ENCODE data around the gene SLC41A3. TPM values are rescaled to one million over a fixed set of nuclear protein-coding genes. Genes with fewer than 3 reads are reported as not detected.

The SLC41A3 gene
- total RNA-seq, 4 donors from 2014 or later = 56.1 to 72.2 (median 59.7) TPM

DNA sequence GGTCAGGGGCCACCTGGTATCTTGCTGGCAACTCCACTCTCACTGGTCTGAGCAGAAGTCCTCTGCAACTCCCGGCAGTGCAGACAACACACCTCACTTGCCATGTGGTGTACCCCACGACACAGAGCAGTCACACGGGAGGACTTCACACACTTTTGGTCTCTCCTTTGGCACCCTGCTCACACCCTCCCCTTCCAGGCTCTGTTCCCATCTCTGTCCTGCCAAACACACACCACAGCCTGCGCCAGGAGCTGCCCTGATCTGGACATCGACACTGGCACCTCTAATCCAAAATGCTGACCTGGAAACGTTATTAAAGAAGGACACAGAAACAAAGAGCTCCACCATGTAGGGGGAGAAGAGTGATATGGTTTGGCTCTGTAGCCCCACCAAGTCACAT lies 57.2 kb downstream of the SLC41A3 start:
- no peak overlapping the region for H3K27ac ChIP-seq
- DNase-seq = no peak
- peaks cover 0 to 10% of the 10 kb centered on the region in 2 donors for H3K36me3 ChIP-seq
- no peaks in the 10 kb centered on the region for H3K4me1 ChIP-seq
- no peaks in the 10 kb centered on the region for H3K27me3 ChIP-seq
- TF ChIP-seq POLR2A (IDR thresholded peaks at IDR 0.05) (no peak), CTCF (IDR thresholded peaks at IDR 0.05) (no peak)
- intact Hi-C loops (cut with DNase I) = no loop called here
- no peak overlapping the region for H3K4me3 ChIP-seq (replicated peaks in 1 of 3)
- no peaks in the 10 kb centered on the region for H3K9me3 ChIP-seq
- WGBS, 2 donors = 88 to 98% methylated on average over 6 of the region's 6 CpGs

- TF ChIP-seq CTCF (IDR thresholded peaks at IDR 0.05) (no peak), POLR2A (IDR thresholded peaks at IDR 0.05) (no peak)
- intact Hi-C loops (cut with DNase I) = no loop called here
- DNase-seq = no peak
- 94 to 98% methylated on average over 10 to 11 of the region's 11 CpGs for WGBS, 2 donors
- no peaks in the 10 kb centered on the region for H3K9me3 ChIP-seq
- H3K36me3 ChIP-seq = peaks cover 0 to 10% of the 10 kb centered on the region in 2 donors
- no peak overlapping the region for H3K4me3 ChIP-seq (replicated peaks in 1 of 3)
- no peaks in the 10 kb centered on the region for H3K4me1 ChIP-seq
- H3K27ac ChIP-seq = no peak overlapping the region
- no peaks in the 10 kb centered on the region for H3K27me3 ChIP-seq
These were observed 57.6 kb downstream of the SLC41A3 start for GRCh38 chr3:126026277-126026751.

DNA sequence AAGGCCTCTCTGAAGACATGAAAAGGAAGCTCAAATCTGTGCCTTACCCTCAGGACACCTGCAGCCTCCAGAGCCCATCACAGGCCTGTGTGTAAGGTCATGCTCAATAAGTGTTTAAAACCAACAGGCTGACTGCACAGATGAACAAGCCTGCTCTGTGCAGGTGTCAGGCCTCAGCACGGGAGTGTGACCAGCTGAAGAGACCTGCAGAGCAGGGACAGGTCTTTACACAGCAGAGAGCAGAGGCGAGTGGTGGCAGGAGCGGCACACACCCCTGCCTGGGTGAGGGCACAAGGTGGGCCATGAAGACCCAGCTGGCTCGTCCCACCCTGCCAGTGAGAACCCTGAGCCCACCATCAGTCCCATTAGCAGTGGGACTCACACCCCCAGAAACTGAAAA lies 58.1 kb downstream of the SLC41A3 start:
- Histone ChIP-seq H3K27me3 (no peaks in the 10 kb centered on the region), H3K36me3 (peaks cover 0 to 10% of the 10 kb centered on the region in 2 donors), H3K9me3 (no peaks in the 10 kb centered on the region), H3K4me3 (replicated peaks in 1 of 3) (no peak overlapping the region), H3K27ac (no peak overlapping the region), H3K4me1 (no peaks in the 10 kb centered on the region)
- intact Hi-C loops (cut with DNase I) = no loop called here
- TF ChIP-seq POLR2A (IDR thresholded peaks at IDR 0.05) (no peak), CTCF (IDR thresholded peaks at IDR 0.05) (no peak)
- no peak for DNase-seq
- 88 to 94% methylated on average over 3 of the region's 4 CpGs for WGBS, 2 donors

DNA sequence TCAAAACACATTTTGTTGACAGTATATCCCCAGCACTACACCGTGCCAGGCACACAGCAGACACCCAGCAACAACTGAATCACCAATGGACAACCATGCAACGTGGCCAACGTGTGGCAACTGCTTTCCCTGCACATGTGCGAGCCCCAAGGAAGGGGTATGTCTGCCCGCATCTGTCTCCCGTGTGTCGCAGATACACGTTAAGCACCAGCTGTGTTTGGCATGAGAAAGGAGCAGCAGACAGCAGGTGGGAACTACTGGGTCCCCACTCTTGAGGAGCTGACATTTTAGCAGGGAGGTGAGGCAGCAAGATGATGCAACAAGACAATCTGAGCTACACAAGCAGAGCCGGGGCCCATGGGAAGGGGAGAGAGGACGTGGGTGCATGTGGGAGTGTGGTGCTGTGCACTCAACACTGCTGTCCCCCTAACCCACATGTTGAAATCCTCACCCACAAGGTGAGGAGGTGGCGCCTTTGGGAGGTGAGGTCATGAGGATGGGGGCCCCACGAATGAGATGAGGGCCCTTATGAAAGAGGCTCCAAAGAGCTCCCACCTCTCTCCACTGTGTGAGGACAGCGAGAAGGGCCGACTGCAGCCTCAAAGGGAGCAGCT lies 58.7 kb downstream of the SLC41A3 start:
- Histone ChIP-seq H3K4me1 (no peaks in the 10 kb centered on the region), H3K4me3 (replicated peaks in 1 of 3) (no peak overlapping the region), H3K27me3 (no peaks in the 10 kb centered on the region), H3K9me3 (no peaks in the 10 kb centered on the region), H3K36me3 (peaks cover 0 to 10% of the 10 kb centered on the region in 2 donors), H3K27ac (no peak overlapping the region)
- WGBS, 2 donors = 83 to 95% methylated on average over 10 to 13 of the region's 14 CpGs
- intact Hi-C loops (cut with DNase I) = no loop called here
- no peak for DNase-seq
- no peak for TF ChIP-seq POLR2A (IDR thresholded peaks at IDR 0.05)
- no peak for TF ChIP-seq CTCF (IDR thresholded peaks at IDR 0.05)

DNA sequence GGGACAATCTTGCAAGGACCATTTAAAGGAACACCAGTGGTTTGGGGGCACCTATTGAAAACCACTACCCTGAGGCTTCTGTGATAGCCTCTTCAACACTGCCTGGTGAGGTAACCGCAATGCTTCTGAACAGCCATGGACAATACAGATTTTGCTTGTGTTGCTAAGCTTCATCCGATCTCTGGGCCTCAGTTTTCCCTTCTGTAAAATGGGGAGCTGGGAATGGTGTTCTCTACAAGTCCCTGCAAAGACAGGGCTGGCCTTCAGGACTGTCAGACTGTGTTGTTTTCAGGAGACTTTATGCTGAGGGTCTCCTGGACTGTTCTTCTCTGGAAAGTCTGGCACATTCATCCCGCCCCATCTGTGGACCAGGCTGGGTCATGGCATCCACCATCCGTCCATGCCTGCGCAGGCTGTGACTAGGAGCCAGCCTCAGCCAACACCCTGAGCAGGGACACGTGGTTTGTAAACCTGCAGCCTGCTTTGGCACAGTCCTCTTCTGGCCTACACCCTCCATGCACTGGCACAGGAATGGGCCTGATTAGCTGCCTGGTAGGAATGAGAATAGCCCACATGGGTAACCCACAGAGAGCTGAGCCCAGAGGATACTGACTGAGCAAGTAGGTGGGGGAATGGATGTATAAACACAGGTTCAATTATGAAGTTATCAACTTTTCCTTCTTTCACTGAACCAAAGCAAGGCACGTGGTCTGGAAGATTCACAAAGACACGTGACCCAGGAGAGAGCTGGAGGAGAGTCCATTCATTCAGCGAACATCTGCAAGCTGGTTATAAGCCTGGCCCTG lies 59.7 kb downstream of the SLC41A3 start:
- intact Hi-C loops (cut with DNase I) = no loop called here
- H3K27me3 ChIP-seq = no peaks in the 10 kb centered on the region
- 98% methylated on average over 9 of the region's 9 CpGs for WGBS, 2 donors
- no peak overlapping the region for H3K27ac ChIP-seq
- DNase-seq = no peak
- TF ChIP-seq CTCF (IDR thresholded peaks at IDR 0.05) = no peak
- TF ChIP-seq POLR2A (IDR thresholded peaks at IDR 0.05) = no peak
- H3K4me3 ChIP-seq (replicated peaks in 1 of 3) = no peak overlapping the region
- H3K9me3 ChIP-seq = no peaks in the 10 kb centered on the region
- peaks cover 0 to 10% of the 10 kb centered on the region in 2 donors for H3K36me3 ChIP-seq
- no peaks in the 10 kb centered on the region for H3K4me1 ChIP-seq
